HUDEP-2 (cell line): ENCODE results near the gene MS4A4E.
"Not testable (repeated sequence)": the region's sequence is repeated elsewhere in the genome, so short reads cannot be mapped to it uniquely, and the experiment has no call there.

Experiments used
- DNase-seq, 76 experiments: peaks; one replicate each; lab custom pipeline; 2025; ENCODE audit not compliant: unreplicated experiment in 76 of 76; lab: John Stamatoyannopoulos, UW

Gene MS4A4E

GRCh38 chr11:60222141-60222540 lies 20.8 kb downstream of the MS4A4E start:
- DNase-seq = no peak

GRCh38 chr11:60221692-60222091 lies 21.2 kb downstream of the MS4A4E start:
- no peak for DNase-seq

GRCh38 chr11:60221181-60221580 lies 21.8 kb downstream of the MS4A4E start:
- DNase-seq = no peak

GRCh38 chr11:60214386-60214785 lies 28.6 kb downstream of the MS4A4E start:
- DNase-seq = no peak

- no peak for DNase-seq
Observed at GRCh38 chr11:60211206-60211605, 31.7 kb downstream of the MS4A4E start.

GRCh38 chr11:60209977-60210376 lies 33.0 kb downstream of the MS4A4E start:
- no peak for DNase-seq

- DNase-seq = no peak
Observed at GRCh38 chr11:60208951-60209350, 34.0 kb downstream of the MS4A4E start.

- no peak for DNase-seq
Observed at GRCh38 chr11:60208146-60208895, 34.6 kb downstream of the MS4A4E start.

GRCh38 chr11:60206616-60207015 lies 36.3 kb downstream of the MS4A4E start:
- no peak for DNase-seq

GRCh38 chr11:60204922-60205321 lies 38.0 kb downstream of the MS4A4E start:
- no peak for DNase-seq

GRCh38 chr11:60201334-60201733 lies 41.6 kb downstream of the MS4A4E start:
- DNase-seq = not testable (repeated sequence)

GRCh38 chr11:60197442-60197841 lies 45.5 kb downstream of the MS4A4E start:
- no peak for DNase-seq

GRCh38 chr11:60195923-60196368 lies 47.0 kb downstream of the MS4A4E start:
- DNase-seq = no peak

- DNase-seq = no peak
Observed at GRCh38 chr11:60194511-60194910, 48.4 kb downstream of the MS4A4E start.

GRCh38 chr11:60193687-60194433 lies 49.1 kb downstream of the MS4A4E start:
- DNase-seq = peak in 62 of 76 experiments; percentile 2 to 82 (median 36)

- not testable (repeated sequence) for DNase-seq
Observed at GRCh38 chr11:60192564-60192963, 50.4 kb downstream of the MS4A4E start.

GRCh38 chr11:60188481-60188880 lies 54.5 kb downstream of the MS4A4E start:
- not testable (repeated sequence) for DNase-seq

- DNase-seq = not testable (repeated sequence)
Observed at GRCh38 chr11:60186128-60186527, 56.8 kb downstream of the MS4A4E start.

- not testable (repeated sequence) for DNase-seq
Observed at GRCh38 chr11:60185512-60185827, 57.5 kb downstream of the MS4A4E start.

- DNase-seq = no peak
Observed at GRCh38 chr11:60184824-60185511, 58.0 kb downstream of the MS4A4E start.

GRCh38 chr11:60183591-60184205 lies 59.2 kb downstream of the MS4A4E start:
- no peak for DNase-seq
